ENCODE data around the gene TUBA8.

DNA sequence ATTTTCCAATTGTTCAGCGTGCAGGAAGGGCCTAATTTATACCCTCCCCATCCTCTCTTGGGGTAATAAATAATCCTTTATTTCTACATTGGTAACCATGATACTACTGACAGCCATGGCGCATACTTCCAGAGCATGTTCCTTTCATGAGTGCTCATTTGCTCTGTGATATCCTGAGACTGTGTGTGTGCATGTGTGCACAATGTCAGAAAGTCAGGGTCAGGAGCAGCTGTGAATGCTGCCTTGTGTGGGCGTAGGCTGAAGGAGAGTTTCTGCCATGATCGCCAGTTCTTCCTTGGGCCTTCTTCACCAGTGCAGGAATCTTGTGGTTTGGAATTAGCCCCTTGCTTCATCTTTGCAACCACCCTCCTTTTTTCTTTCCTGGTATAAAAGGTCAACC, 10.2 kb downstream of the TUBA8 start:
- TF ChIP-seq, protein P1, sequence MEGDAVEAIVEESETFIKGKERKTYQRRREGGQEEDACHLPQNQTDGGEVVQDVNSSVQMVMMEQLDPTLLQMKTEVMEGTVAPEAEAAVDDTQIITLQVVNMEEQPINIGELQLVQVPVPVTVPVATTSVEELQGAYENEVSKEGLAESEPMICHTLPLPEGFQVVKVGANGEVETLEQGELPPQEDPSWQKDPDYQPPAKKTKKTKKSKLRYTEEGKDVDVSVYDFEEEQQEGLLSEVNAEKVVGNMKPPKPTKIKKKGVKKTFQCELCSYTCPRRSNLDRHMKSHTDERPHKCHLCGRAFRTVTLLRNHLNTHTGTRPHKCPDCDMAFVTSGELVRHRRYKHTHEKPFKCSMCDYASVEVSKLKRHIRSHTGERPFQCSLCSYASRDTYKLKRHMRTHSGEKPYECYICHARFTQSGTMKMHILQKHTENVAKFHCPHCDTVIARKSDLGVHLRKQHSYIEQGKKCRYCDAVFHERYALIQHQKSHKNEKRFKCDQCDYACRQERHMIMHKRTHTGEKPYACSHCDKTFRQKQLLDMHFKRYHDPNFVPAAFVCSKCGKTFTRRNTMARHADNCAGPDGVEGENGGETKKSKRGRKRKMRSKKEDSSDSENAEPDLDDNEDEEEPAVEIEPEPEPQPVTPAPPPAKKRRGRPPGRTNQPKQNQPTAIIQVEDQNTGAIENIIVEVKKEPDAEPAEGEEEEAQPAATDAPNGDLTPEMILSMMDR (IDR thresholded peaks at IDR 0.05; ENCODE audit: low read length), result no peak
- no peak for TF ChIP-seq EZH2 (IDR thresholded peaks at IDR 0.05; ENCODE audit: borderline replicate concordance, low read length)
